ENCODE results near the gene PDCD11.
A peak's percentile ranks its signal among the peaks of the same experiment; 100 is the strongest.
"Not testable (repeated sequence)": the region's sequence is repeated elsewhere in the genome, so short reads cannot be mapped to it uniquely, and the experiment has no call there.

Gene PDCD11

GRCh38 chr10:103396789-103397087 lies 312 bp downstream of the PDCD11 start:
- H3K4me3 ChIP-seq (ENCODE audit: low read depth, low read length), result peak overlapping the region; percentile 95
- no peak for DNase-seq (ENCODE audit: low read depth)
- no peak for TF ChIP-seq CTCF (IDR thresholded peaks at IDR 0.05; ENCODE audit: control insufficient read depth, extremely low read depth, insufficient read depth)

- peak overlapping the region; percentile 95 for H3K4me3 ChIP-seq (ENCODE audit: low read depth, low read length)
- no peak for DNase-seq (ENCODE audit: low read depth)
- no peak for TF ChIP-seq CTCF (IDR thresholded peaks at IDR 0.05; ENCODE audit: control insufficient read depth, extremely low read depth, insufficient read depth)
Measured at GRCh38 chr10:103397191-103397825, 882 bp downstream of the PDCD11 start.

- H3K4me3 ChIP-seq (ENCODE audit: low read depth, low read length), result no peak overlapping the region
- DNase-seq (ENCODE audit: low read depth), result no peak
- no peak for TF ChIP-seq CTCF (IDR thresholded peaks at IDR 0.05; ENCODE audit: control insufficient read depth, extremely low read depth, insufficient read depth)
Measured at GRCh38 chr10:103413564-103413963, 17.1 kb downstream of the PDCD11 start.

- DNase-seq (ENCODE audit: low read depth), result no peak
- TF ChIP-seq CTCF (IDR thresholded peaks at IDR 0.05; ENCODE audit: control insufficient read depth, extremely low read depth, insufficient read depth), result no peak
- no peak overlapping the region for H3K4me3 ChIP-seq (ENCODE audit: low read depth, low read length)
Measured at GRCh38 chr10:103415581-103415980, 19.2 kb downstream of the PDCD11 start.

- DNase-seq (ENCODE audit: low read depth), result no peak
- peak; percentile 72 for TF ChIP-seq CTCF (IDR thresholded peaks at IDR 0.05; ENCODE audit: control insufficient read depth, extremely low read depth, insufficient read depth)
- no peak overlapping the region for H3K4me3 ChIP-seq (ENCODE audit: low read depth, low read length)
Measured at GRCh38 chr10:103416436-103417147, 20.2 kb downstream of the PDCD11 start.

- not testable (repeated sequence) for H3K4me3 ChIP-seq (ENCODE audit: low read depth, low read length); DNase-seq (ENCODE audit: low read depth)
Measured at GRCh38 chr10:103417148-103417469, 20.7 kb downstream of the PDCD11 start.

- TF ChIP-seq CTCF (IDR thresholded peaks at IDR 0.05; ENCODE audit: control insufficient read depth, extremely low read depth, insufficient read depth), result no peak
- DNase-seq (ENCODE audit: low read depth), result no peak
- H3K4me3 ChIP-seq (ENCODE audit: low read depth, low read length), result no peak overlapping the region
Measured at GRCh38 chr10:103417601-103418000, 21.2 kb downstream of the PDCD11 start.
